GM19099 (cell line): Measurements from ENCODE around the gene FMN2.

Source experiments
- POLR2A ChIP-seq: IDR thresholded peaks from 3 replicates; pipeline ENCODE4 v1.6.1; 2011; ENCODE audit warnings: low read depth; ENCODE audit not compliant: insufficient read length; ENCODE audit errors: extremely low read depth

The FMN2 gene

DNA sequence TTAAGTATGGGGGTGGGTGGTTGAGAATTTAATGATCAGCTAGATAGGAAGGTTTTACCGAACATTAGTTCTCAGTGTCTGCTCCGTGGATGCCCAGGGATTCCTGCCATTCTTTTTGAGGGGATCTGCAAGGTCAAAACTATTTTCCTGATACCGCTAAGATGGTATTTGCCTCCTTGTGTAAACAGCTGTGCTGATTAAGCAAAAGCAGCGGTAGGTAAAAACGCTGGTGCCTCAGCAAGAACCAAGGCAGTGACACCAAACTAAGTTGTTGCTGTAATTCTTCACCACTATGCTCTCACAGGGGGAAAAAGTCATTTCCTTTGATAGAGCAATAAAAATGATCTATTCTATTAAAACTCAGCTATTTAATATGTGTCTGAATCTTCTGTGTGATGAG lies 229.0 kb downstream of the FMN2 start:
- no peak for TF ChIP-seq POLR2A

DNA sequence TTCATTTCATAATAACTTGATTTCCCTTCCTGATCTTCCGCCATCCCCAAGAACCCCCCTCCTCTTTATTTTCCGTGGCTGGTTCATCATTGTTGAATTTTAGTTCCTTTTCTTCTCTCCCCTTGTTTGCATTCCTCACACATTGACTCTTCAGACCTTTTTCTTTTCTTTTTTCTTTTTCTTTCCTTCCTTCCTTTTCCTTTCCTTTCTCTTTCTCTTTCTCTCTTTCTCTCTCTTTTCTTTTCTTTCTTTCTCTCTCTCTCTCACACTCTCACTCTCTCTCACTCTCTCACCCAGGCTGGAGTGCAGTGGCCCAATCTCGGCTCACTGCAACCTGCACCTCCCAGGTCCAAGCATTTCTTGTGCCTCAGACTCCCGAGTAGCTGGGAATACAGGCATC lies 231.3 kb downstream of the FMN2 start:
- TF ChIP-seq POLR2A: no peak

DNA sequence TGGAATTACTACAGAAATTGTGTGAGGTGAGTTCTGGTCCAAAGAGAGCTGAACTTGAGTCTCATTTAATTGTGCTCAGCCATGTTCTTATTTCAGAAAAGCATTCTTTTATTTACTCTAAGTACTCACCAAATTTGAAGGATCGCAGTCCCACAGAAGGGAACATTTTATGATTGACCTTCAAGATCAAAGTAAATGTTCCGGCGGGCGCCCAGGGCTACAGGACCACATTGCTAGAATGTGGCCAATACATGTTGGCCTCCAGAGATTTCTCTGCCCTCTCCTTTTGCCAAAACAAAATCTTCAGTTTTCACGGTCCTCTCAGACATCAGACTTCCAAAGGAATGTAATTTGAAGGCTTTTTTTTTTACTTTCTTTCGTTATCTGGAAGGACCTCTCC lies 237.8 kb downstream of the FMN2 start:
- TF ChIP-seq POLR2A: no peak

DNA sequence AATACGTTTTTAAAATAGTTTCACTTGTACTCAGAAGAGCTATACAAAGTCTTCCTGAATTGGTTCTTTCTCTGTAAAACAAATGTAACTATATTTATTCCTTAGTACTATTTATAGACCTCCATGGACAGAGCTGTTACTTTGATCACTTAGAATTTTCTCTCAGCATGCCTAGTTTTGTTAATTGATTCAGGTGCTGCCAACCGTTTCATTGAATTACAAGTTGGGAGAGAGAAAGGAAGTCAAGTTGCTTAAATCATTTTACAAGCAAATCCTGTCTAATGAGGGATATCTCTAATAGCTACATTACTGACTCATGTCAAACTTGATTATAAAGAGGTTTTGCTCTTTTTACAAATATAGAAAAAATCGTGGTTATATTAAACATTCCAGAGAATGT lies 241.0 kb downstream of the FMN2 start:
- TF ChIP-seq POLR2A: no peak

DNA sequence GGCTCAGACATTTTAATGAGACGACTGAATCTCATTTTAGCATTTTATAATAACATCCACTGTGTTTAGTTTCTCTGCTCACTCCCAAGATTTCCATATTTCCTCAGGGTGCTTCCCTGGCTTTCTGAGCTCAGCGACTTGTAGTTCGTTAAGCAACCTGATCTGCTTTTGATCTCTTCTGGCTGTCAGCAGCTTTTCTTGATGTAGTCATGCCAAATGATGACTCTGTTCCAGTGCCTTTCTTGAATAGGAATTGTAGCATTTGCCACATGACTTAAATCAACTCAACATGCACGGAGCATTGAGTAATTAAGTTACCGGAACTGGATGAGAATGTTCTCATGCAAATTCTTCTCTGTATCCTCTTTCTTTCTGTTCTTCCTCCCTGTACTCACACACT lies 246.1 kb downstream of the FMN2 start:
- TF ChIP-seq POLR2A: no peak

DNA sequence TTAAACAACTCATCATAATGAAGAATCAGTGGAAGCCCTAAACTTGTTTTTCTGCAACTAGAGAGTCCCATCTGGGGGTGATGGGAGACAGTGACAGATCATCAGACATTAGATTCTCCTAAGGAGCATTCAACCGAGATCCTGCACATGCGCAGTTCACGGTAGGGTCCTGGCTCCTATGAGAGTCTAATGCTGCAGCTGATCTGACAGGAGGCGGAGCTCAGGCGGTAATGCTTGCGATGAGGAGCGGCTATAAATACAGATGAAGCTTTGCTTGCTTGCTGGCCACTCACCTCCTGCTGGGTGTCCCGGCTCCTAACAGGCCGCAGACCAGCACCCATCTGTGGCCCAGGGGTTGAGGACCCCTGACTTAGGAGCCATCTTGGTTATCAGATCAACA lies 247.2 kb downstream of the FMN2 start:
- no peak for TF ChIP-seq POLR2A

DNA sequence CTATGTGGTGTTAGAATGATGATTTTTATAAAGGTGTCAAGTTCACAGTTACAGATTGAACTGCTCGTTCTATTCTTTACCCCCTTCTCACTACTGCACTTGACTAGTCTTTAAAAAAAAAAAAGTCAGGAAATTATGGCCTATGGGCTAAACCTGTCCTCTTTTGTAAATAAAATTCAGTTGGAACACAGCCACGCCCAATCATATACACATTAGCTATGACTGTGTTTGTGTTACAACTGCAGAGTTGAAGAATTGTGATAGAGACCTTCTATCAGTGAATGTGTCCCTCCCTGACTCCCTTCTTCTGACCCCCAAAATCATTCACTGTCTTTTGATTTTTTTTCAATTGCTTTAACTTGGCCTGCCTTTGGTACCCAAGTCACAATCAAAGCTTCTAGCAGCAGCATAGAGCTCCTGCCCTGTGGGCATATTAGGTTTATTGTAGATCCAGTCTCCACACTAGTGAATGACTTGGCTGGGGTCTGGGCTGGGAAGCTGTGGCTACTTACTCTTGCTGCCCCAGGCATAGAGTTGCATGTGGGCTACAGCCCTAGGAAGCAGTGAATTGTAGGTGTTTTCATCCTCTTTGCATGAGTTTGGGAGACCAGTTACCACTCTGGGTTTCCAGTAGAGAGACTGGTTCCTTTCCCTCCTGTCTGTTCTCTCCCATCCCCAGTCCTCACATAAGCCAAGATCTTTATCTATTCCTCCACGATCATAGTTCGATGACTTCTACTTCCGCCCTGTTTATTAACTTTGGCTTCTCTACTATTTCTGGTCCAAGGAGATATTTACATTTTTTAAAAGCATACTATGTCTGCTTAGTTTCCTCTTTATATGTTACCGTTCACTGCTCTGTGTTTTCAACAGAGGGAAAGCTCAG lies 249.9 kb downstream of the FMN2 start:
- TF ChIP-seq POLR2A: no peak

DNA sequence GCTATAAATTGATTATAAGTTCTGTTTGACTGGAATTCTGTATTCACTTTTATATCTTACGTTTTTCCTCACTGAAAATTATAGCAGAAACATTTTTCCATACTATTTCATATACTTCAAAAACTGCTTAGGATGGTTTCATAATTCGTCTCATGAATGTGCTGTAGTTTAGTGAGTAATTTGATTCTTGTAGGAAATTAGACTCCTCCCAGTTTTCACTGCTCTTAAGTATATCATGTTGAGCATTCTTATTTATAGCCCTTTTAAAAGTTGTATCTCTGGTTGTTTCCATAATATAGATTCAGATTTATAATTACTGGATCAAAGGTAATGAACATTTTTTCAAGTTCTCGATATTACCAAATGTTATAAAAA lies 250.6 kb downstream of the FMN2 start:
- TF ChIP-seq POLR2A: no peak

DNA sequence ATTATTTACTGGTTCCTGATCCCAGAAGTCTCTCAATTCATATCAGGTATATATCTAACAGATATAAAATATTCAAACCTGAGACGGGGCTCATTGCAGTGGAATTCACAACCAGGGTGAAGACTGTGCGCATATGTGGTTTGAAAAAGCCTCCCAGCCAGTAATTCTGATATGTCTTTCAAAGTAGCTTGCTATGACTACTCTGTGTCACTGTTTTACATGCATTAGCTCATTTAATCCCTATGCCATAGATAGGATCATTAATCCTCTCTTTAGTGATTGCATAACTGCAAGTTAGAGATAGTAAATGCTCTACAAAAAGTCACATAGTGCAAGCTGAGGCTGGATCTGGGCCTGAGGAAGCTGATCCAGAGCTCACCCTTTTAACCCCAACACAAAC lies 251.4 kb downstream of the FMN2 start:
- no peak for TF ChIP-seq POLR2A

DNA sequence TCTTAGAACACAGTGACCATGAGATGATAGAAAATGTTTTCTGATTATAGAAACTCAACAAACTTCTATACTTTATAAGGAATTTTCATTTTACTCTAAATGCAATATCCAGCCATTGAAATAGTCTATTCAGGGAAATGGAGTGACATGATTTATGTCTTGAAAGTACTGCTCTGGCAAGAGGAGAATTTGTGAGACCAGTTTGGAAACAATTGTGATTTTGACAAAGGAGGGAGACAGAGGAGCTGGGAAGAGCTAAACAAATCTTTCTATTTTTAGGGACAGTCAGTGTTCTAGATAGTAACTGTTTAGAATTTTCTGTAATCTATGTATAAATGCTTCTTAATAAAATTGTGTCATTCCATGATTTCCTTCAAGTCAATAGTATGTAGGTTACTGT lies 252.3 kb downstream of the FMN2 start:
- no peak for TF ChIP-seq POLR2A

DNA sequence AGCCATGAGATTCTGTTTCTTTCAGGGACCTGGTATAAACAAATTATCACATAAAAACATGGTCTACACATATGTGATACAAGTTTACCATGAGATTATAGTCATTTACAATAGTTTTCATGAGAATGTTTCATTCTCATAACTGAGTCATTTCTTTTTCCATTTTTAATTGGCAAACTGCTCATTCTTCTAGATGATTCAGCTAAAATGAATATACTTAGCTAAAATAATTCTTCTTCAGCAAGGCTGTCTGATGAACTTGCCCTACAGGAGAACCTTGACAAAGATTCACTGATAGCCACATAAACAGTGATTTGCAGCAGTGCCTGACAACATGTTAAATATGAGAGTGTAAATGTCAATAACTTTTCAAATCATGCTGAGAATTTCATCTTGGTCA lies 253.2 kb downstream of the FMN2 start:
- TF ChIP-seq POLR2A: no peak

DNA sequence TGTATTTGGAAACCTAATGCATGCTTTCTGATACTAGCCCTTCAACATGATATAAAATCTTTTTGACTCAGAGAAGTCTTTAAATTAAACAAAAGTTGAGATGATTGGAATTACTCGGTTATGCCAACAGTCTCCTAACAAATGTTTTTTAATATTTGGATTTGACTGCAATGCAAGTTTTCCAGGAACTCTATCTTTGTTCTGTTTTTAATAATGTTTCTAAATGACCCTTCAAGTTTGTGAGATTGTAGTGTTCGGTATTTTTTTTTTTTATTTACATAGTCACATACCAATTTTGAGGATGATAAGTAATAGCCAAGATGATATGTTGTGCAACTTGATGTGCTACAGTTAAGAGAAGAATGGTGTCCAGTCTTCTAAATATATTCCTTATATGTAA lies 258.0 kb downstream of the FMN2 start:
- TF ChIP-seq POLR2A: no peak

DNA sequence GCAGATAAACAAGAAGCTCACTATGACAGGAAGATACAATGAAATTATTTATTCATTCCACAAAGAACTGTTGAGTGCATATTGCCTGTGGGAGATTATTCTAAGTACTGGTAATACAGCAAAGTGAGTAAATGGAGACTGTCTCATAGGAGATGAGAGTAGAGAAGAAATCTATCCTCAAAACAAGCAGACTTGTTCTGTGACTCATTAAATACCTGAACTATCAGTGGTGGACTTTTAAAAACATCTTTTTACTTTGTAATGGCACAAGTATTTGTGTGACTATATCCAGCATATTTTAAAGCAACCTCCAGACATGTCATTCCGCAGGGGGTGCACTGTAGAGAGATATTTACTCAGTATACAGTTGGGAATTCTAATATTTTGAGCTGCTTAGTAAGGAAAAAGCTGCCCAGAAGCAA lies 259.2 kb downstream of the FMN2 start:
- no peak for TF ChIP-seq POLR2A

DNA sequence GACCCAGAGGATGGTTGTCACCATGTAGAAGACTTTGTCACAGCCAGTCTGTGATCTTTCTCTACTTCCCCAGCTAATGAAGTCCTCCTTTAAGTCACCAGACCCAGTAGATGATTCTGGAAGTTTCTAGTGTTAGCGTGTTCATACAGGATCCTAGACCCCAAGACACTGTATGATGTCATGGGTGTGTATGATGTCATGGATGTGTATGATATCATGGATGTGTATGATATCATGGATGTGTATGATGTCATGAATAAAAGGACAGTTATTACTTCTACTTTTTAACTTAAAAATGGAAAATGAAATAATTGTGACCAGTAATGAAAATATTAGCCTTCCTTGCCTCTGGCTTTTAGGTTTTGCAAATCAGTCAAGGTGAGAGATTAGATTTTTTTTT lies 260.0 kb downstream of the FMN2 start:
- no peak for TF ChIP-seq POLR2A

DNA sequence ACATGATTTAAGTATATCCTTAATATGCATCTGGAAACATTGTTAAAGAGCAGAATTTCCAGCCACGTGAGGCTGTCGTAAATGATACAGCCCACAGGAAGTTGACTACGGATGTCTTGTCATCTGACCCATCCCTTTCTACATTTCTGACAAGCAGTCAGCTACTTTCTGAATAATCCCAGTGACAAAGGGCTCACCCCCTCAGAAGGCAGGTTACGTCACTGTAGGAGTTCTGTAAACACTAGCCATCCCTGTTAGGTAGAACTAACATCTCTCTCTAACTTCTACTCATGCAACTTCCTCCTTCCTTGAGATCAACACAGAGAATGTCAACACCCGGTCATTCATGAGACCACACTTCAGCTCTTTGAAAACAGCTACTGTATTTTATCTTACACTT lies 261.1 kb downstream of the FMN2 start:
- TF ChIP-seq POLR2A: no peak

DNA sequence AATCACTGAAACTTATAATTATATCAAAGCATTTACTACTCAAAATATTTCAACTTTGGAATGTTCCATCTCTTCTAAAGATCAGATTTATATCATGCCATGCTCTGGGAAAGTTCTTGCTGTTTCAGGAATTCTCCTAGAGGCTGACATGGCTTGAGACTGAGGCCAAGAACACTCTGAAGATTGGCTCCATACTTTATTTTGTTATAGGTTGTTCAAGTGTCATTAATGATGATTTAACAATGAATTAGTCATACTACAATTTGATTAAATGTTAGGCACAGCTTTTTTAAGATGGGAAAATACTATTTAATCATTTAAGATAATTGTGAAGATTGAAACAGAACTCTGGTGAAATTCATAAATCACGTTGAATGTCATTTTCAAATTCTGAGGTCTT lies 264.9 kb downstream of the FMN2 start:
- no peak for TF ChIP-seq POLR2A

DNA sequence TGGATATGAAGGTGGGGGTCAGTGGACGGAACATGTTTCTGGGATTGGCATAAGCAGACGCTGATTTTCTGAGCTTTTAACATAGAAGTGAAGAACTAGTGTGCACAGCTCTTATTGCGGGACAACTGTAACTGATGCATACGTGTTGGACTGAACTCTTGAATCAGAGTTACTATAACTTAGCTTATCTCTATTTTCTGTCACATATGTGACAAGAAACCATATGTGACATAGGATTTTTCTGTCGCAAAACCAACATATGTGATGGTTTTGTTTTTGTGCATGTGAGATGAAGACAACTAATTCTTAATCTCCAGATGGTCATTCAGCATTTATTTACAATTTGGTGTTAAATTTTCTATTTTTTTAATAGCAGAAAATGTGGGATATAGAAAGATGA lies 270.4 kb downstream of the FMN2 start:
- TF ChIP-seq POLR2A: no peak
